T follicular helper cell (primary cell): ENCODE measurements around the gene TBR1.

Source experiments
- DNase-seq: peaks from one replicate; pipeline ENCODE4 v3.0.0-alpha.2; 2020; ENCODE audit warnings: low read depth

The TBR1 gene

GRCh38 chr2:161427664-161428587, 11.8 kb downstream of the TBR1 start:
- no peak for DNase-seq

GRCh38 chr2:161430386-161430785, 14.3 kb downstream of the TBR1 start:
- no peak for DNase-seq

- DNase-seq: no peak
These were observed 16.0 kb downstream of the TBR1 start for GRCh38 chr2:161432107-161432506.

- no peak for DNase-seq
These were observed 18.0 kb downstream of the TBR1 start for GRCh38 chr2:161434118-161434517.

GRCh38 chr2:161436411-161436810, 20.3 kb downstream of the TBR1 start:
- DNase-seq: no peak

- DNase-seq: no peak
These were observed 22.5 kb downstream of the TBR1 start for GRCh38 chr2:161438598-161438997.

GRCh38 chr2:161445097-161445496, 29.0 kb downstream of the TBR1 start:
- DNase-seq: no peak

GRCh38 chr2:161448431-161448830, 32.3 kb downstream of the TBR1 start:
- DNase-seq: no peak

- no peak for DNase-seq
These were observed 55.5 kb downstream of the TBR1 start for GRCh38 chr2:161471631-161472030.

GRCh38 chr2:161474920-161475319, 58.8 kb downstream of the TBR1 start:
- DNase-seq: no peak
